HG03442 (cell line): ENCODE data around the gene ACKR3.
A peak's percentile ranks its signal among the peaks of the same experiment; 100 is the strongest.

Experiments used
- ATAC-seq: cut with Tn5 transposase; IDR thresholded peaks from one replicate; pipeline ENCODE4 v1.9.1; 2021; ENCODE audit warnings: mild to moderate bottlenecking, moderate library complexity; ENCODE audit not compliant: unreplicated experiment

ACKR3 gene

GRCh38 chr2:236569573-236569973 lies at the start of gene ACKR3:
Gene ACKR3, plus strand, starts transcription at chr2:236569825. Its CDS starts 10,641 bp downstream, at chr2:236580466.
- peak; percentile 83 for ATAC-seq

DNA sequence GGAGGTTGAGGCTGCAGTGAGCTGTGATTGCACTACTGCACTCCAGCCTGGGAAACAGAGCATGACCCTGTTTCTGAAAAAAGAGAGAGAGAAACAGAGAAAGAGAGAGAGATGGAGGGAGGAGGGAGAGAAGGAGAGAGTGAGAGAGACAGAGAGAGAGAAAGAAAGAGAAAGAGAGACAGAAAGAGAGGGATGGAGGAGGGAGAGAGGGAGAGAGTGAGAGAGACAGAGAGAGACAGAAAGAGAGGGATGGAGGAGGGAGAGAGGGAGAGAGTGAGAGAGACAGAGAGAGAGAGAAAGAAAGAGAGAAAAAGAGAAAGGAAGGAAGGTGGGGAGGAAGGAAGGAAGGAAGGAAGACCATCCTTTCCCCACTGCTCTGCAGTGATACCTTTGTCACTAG lies 48.1 kb upstream of the ACKR3 start:
- no peak for ATAC-seq

DNA sequence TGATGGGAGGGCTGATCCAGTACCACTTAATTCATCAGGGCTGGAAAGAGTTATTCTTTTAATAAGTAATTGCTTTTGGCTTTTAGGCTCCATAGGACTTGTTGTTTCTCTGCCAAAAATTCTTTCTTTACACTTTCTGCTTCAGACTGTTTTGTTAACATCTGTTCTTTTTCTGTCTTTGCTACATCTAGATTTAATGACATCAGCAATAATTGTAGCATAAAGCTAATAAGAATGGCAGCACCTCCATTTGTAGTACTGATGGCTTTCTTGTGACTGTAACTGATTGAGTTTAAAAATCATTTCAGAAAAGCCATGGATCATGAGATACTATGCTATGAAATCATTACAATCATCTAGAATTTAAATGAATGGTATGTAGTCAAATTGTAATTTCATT lies 46.4 kb upstream of the ACKR3 start:
- no peak for ATAC-seq

- no peak for ATAC-seq
Measured at GRCh38 chr2:236525411-236525997, 44.1 kb upstream of the ACKR3 start.

DNA sequence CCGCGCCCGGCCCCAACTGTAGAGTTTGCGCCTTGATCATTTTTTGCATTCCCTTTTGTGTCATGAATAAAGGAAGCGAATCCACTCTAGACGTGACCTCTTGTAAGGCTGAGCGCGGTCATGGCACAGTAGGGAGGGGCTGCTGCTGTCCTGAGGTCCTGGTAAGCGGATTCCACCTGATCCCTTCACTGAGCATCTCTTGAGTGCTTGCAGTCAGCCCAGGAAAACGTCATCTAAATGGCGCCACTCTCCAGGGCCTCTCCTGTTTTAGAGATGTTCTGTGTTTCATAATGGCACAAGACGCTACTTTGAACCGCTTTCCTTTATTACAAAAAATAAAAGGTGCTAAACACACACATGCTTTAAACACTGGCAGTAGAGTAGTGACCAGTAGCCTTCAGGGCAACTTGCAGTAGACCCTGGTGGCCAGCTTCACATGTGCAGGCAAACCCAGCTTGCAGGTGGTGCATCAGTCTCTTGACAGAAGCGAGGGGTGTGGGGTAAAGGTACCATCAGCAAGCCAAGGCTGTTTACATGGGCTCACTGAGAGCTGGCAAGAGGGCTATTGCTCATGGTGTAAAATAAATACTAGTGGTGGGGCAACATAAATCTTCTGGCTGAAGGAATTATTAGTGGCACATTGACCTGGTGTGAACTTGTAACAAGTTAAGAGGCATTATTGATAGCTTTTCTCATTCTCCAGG lies 43.0 kb upstream of the ACKR3 start:
- no peak for ATAC-seq

- no peak for ATAC-seq
Measured at GRCh38 chr2:236527159-236527630, 42.4 kb upstream of the ACKR3 start.

DNA sequence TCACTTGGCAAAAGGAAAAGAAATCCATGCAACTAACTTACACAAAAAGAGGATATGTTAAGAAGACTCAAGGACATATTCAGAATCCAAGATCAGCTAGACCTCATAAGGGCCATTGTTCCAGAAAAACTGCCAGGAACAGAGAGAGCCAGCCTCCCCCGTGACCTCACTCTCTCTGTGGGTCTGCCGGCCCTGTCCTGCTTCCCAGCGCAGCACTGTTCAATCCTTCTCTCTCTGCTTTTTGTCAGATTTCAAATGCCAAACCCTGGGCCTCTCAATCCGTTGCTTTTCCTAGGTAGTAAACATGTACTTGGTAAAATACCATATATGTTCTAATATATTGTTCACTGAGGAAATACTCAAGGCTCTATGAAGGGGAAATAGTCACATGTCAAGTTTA lies 40.0 kb upstream of the ACKR3 start:
- ATAC-seq: no peak

DNA sequence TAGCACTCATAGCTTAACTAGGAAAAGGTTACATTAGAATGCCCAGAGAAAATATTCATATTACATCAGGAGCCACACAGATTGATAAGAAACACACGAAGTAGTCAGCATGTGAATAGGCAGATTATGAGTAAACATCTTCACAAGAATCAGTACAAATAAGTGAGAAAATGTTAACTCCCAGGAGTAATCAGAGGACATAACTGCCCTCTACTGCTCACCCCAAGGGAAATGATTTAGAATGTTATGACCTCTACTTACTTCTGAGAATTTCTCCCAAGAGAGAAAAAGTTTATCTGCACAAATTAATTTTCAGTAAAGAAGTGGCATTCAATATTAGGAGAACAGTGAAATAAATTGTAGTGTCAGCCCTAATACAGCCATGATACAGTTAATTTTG lies 39.1 kb upstream of the ACKR3 start:
- ATAC-seq: no peak

DNA sequence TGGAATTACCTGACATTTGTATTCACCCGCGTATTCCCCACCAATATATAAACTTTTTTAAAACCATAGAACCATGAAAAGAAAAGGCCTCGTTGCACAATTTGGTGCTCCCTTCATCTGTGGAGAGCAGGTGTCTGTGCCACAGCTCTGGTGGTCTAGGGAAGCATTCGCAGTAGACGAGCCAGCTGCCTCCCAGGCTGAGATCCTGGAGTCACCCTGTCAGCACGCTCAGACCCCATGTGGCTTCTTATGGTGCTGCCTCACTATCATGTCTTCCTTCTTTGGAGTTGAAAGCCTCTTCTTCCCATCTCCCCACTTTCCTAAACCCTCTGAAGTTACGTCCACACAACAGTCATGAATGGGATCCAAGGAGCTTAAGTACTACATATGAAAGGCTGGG lies 38.4 kb upstream of the ACKR3 start:
- ATAC-seq: no peak

- ATAC-seq: no peak
Measured at GRCh38 chr2:236531996-236532395, 37.6 kb upstream of the ACKR3 start.

GRCh38 chr2:236533343-236533742 lies 36.3 kb upstream of the ACKR3 start:
- no peak for ATAC-seq

- ATAC-seq: no peak
Measured at GRCh38 chr2:236535024-236535423, 34.6 kb upstream of the ACKR3 start.

DNA sequence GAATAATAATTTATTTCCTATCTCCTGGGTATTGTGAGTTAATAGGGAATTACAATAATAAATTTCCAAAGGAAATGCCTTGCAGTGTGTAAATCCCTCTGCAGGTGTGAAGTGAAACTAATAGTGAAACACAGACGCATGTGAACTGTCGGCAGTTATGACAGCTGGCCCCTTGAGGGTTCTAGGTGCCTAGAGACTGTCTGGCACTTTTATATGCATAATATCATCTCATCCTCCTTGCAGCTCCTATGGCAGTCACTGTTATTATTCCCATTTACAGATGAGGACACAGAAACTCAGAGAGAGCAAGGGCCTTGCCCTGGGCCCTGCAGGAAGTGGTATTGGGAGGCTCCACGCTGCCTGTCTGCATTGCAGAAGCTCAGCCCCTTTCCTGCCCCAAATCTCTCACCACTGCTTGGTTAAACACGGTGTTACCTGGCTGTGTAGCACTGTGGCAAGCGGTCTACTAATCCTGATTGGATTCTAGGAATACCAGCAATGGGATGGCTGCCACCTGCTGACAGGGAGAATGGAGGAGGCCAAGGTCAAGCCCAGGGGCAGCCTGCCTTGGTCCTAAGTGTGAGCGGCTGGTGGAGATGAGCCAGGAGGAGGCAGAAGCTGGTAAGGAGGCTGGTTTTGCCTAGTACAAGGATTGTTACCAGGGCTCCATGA lies 32.8 kb upstream of the ACKR3 start:
- ATAC-seq: peak; percentile 61

- ATAC-seq: no peak
Measured at GRCh38 chr2:236538242-236538641, 31.4 kb upstream of the ACKR3 start.

- ATAC-seq: no peak
Measured at GRCh38 chr2:236541008-236541562, 28.5 kb upstream of the ACKR3 start.

GRCh38 chr2:236544362-236544761 lies 25.3 kb upstream of the ACKR3 start:
- no peak for ATAC-seq

DNA sequence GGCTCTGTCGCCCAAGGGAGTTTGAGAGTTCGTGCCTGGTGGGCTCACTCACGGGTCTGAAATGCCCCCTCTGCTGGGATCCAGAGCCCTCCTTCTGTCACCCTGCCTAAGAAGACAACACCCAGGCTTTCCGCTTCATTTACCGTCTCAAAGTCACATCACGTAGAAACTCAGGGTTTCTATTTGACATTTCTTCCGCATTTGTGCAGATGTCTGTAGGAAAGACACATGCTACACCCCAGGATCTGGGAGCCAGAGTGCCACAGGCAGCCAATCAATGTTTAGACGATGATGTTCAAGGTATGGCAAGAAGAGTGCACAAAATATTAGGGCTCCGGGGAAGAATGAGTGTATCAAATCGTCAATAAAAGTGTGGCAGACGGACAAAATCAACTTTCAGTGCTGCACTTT lies 24.4 kb upstream of the ACKR3 start:
- peak; percentile 48 for ATAC-seq

- ATAC-seq: peak; percentile 64
Measured at GRCh38 chr2:236545814-236546480, 23.7 kb upstream of the ACKR3 start.

DNA sequence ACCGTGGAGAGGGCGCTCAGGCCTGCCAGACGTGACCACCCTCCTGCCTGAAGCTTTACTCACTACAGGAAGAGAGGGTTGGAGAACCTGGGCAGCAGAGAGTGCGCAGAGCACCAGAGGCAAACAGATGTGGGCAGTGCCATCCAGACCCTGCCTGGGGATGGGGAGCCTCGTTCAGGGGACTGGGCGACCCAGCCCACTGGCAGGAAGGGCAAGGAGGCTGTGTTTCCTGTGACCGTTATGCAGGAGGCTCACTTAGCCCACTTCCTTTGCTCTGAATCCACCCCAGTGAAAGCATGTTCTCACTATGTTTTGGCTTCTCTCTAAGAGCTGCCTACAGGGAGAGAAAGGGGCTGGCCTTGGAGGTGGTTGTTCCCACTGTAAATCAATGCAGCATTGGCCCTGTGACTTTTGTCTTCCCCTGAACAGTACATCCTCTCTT lies 23.0 kb upstream of the ACKR3 start:
- no peak for ATAC-seq

DNA sequence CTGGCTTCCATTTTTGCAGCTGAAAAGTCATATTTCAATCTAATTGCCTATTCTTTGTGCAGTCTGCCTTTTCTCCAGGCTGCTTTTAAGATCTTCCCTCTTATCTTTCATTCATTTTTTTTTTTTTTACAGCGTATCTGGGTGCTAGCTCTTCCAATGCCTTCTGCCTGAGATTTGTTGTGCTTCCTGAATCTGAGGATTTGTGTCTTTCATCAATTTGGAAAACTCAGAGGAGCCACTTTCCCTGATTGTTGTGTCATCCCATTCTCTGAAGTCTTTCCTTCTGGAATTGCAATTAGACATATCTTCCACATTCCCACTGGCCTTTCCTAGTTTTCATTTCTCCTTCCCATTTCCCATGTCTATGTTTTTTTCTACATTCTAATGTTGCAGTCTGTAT lies 21.9 kb upstream of the ACKR3 start:
- ATAC-seq: no peak
